Fibroblast of lung (primary cell): ENCODE measurements around the gene IFT122. TPM values are rescaled to one million over a fixed set of nuclear protein-coding genes. Genes with fewer than 3 reads are reported as not detected.

ENCODE experiments used
- DNase-seq, 2 donors: peaks; one replicate each; pipeline versions ENCODE4 v3.0.0 to v3.0.0-alpha.2; 2010; ENCODE audit warnings: low read depth in 2 of 2
- H2AFZ ChIP-seq: 2 replicates; pipeline ENCODE4 v1.5.1; 2012; ENCODE audit warnings: low read length, control low read depth, inconsistent platforms
- H3K27ac ChIP-seq: 2 replicates; pipeline ENCODE4 v1.5.1; 2011; ENCODE audit warnings: low read length, control low read depth; ENCODE audit not compliant: insufficient read depth
- H3K27me3 ChIP-seq: 2 replicates; pipeline ENCODE4 v1.5.1; 2011; ENCODE audit warnings: mild to moderate bottlenecking, low read length; ENCODE audit not compliant: control insufficient read depth, insufficient read depth
- H3K36me3 ChIP-seq: 2 replicates; pipeline ENCODE4 v1.5.1; 2011; ENCODE audit warnings: low read length; ENCODE audit not compliant: control insufficient read depth, insufficient read depth
- H3K4me1 ChIP-seq: 2 replicates; pipeline ENCODE4 v1.5.1; 2011; ENCODE audit warnings: low read length; ENCODE audit not compliant: control insufficient read depth, insufficient read depth; ENCODE audit errors: extremely low read depth
- H3K4me2 ChIP-seq: 2 replicates; pipeline ENCODE4 v1.5.1; 2011; ENCODE audit warnings: low read length, control low read depth; ENCODE audit not compliant: insufficient read depth; ENCODE audit errors: extremely low read depth
- H3K4me3 ChIP-seq, 4 experiments: fragments of 200-600 bp in 1 of 4; sonication (generic) in 1 of 4; replicated peaks in 1 of 4; 2 replicates each; pipeline ENCODE4 v1.5.1; 2011 to 2016; ENCODE audit warnings: low read length in 4 of 4, low read depth in 3 of 4, mild to moderate bottlenecking in 3 of 4, control low read depth in 2 of 4, inconsistent platforms in 1 of 4, mixed read lengths in 1 of 4; ENCODE audit not compliant: insufficient read depth in 1 of 4; ENCODE audit errors: control extremely low read depth in 1 of 4
- H3K79me2 ChIP-seq: 2 replicates; pipeline ENCODE4 v1.5.1; 2012; ENCODE audit warnings: mild to moderate bottlenecking, low read length, inconsistent platforms; ENCODE audit not compliant: control insufficient read depth, insufficient read depth
- H3K9ac ChIP-seq: 2 replicates; pipeline ENCODE4 v1.5.1; 2011; ENCODE audit warnings: mild to moderate bottlenecking, low read length, control low read depth; ENCODE audit not compliant: insufficient read depth
- H3K9me3 ChIP-seq: 2 replicates; pipeline ENCODE4 v1.5.1; 2012; ENCODE audit warnings: low read depth, low read length; ENCODE audit not compliant: control insufficient read depth, insufficient read depth
- H4K20me1 ChIP-seq: 2 replicates; pipeline ENCODE4 v1.5.1; 2011; ENCODE audit warnings: low read length; ENCODE audit not compliant: control insufficient read depth, insufficient read depth; ENCODE audit errors: extremely low read depth
- EZH2 ChIP-seq: IDR thresholded peaks from 2 replicates; pipeline ENCODE4 v1.5.1; 2012; ENCODE audit warnings: low read length, control low read depth, mild to moderate bottlenecking; ENCODE audit errors: missing control alignments
- polyA plus RNA-seq, 2 donors: library from polyadenylated mRNA; depleted of rRNA in 1 of 2; stranded (reverse) in 1 of 2; unstranded in 1 of 2; fragments of >200 nt; gene quantifications; 2 replicates each; pipeline ENCODE4 v1.2.1, GENCODE V29; 2011 to 2012; ENCODE audit warnings: missing spikeins in 1 of 2
- total RNA-seq: library from RNA; depleted of rRNA; stranded (reverse); fragments of >200 nt; gene quantifications from 2 replicates; pipeline ENCODE4 v1.2.1, GENCODE V29; 2014
- TF ChIP-seq, protein P1 (sequence below), 2 donors: IDR thresholded peaks in 1 of 2; conservative IDR thresholded peaks in 1 of 2; 1 replicate in 1 of 2; 2 replicates in 1 of 2; pipeline ENCODE4 v1.5.1; 2011 to 2012; ENCODE audit warnings: low read length in 2 of 2, control low read depth in 1 of 2, inconsistent platforms in 1 of 2, low read depth in 1 of 2, mild to moderate bottlenecking in 1 of 2

Gene IFT122
- total and polyA plus RNA-seq, 2 donors (not counting 1 experiment from before 2014, with no cell fraction given), result 13.2 to 27.2 TPM

DNA sequence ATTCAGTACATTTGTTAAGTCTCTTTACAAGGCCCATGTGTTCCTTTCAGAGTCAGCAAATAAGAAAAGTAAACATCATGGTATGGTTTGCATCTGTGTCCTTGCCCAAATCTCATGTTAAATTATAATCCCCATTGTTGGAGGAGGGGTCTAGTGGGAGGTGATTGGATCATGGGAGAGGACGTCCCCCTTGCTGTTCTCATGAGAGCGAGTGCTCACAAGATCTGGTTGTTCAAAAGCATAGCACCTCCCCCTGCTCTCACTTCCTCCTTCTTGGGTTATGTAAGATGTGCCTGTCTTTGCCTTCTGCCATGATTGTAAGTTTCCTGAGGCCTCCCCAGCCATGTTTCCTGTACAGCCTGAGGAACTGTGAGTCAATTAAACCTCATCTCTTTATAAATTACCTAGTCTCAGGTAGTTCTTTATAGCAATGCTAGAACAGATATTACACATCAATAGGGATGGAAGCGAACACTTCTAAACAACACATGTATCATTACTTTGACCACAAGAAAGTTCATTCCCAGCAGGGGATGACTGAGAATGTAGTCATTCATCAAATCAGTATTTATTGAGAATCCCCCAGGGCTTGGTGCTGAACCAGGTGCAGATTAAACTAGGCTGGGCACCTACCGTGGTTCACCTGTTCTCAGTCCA, 15.7 kb upstream of the IFT122 start:
- DNase-seq, result no peak
- Histone ChIP-seq H3K9ac (no peak overlapping the region), H3K9me3 (no peaks in the 10 kb centered on the region), H3K79me2 (no peaks in the 10 kb centered on the region), H3K4me2 (no peak overlapping the region), H3K36me3 (no peaks in the 10 kb centered on the region), H3K27me3 (no peaks in the 10 kb centered on the region), H3K4me1 (peaks cover 2% of the 10 kb centered on the region), H3K4me3 (no peak overlapping the region), H3K27ac (no peak overlapping the region), H2AFZ (no peak overlapping the region), H4K20me1 (no peaks in the 10 kb centered on the region)
- TF ChIP-seq EZH2, result no peak
- TF ChIP-seq, protein P1, sequence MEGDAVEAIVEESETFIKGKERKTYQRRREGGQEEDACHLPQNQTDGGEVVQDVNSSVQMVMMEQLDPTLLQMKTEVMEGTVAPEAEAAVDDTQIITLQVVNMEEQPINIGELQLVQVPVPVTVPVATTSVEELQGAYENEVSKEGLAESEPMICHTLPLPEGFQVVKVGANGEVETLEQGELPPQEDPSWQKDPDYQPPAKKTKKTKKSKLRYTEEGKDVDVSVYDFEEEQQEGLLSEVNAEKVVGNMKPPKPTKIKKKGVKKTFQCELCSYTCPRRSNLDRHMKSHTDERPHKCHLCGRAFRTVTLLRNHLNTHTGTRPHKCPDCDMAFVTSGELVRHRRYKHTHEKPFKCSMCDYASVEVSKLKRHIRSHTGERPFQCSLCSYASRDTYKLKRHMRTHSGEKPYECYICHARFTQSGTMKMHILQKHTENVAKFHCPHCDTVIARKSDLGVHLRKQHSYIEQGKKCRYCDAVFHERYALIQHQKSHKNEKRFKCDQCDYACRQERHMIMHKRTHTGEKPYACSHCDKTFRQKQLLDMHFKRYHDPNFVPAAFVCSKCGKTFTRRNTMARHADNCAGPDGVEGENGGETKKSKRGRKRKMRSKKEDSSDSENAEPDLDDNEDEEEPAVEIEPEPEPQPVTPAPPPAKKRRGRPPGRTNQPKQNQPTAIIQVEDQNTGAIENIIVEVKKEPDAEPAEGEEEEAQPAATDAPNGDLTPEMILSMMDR (conservative IDR thresholded peaks at IDR 0.05 in 1 of 2, IDR thresholded peaks at IDR 0.05 in 1 of 2; ENCODE audit: low read depth in 1 of 2, low read length in 2 of 2), result no peak

DNA sequence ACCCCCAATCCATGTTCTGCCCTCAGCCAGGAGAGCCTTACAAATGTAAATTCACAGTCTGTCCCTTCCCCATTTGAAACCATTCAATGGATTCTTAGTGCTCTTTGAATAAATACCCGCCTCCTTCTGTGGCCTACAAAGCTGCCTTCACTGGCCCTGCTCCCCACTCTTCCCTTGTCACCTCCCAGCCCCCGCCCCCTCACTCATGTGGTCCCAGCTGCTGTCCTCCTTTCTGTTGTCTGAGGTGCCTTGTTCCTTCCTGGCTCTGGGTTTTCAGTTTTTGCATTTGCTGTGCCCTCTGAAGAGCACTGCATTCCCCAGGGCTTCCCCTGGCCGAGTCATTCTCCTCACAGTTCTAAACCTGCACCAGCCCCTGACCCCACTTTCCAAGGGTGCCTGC, 14.8 kb upstream of the IFT122 start:
- Histone ChIP-seq H3K27ac (no peak overlapping the region), H3K79me2 (no peaks in the 10 kb centered on the region), H3K4me2 (no peak overlapping the region), H3K4me1 (peaks cover 2% of the 10 kb centered on the region), H3K9me3 (no peaks in the 10 kb centered on the region), H3K9ac (no peak overlapping the region), H4K20me1 (no peaks in the 10 kb centered on the region), H2AFZ (no peak overlapping the region), H3K27me3 (no peaks in the 10 kb centered on the region), H3K4me3 (no peak overlapping the region), H3K36me3 (no peaks in the 10 kb centered on the region)
- TF ChIP-seq, protein P1 (conservative IDR thresholded peaks at IDR 0.05 in 1 of 2, IDR thresholded peaks at IDR 0.05 in 1 of 2; ENCODE audit: low read depth in 1 of 2, low read length in 2 of 2), result no peak
- no peak for TF ChIP-seq EZH2
- DNase-seq, result no peak

DNA sequence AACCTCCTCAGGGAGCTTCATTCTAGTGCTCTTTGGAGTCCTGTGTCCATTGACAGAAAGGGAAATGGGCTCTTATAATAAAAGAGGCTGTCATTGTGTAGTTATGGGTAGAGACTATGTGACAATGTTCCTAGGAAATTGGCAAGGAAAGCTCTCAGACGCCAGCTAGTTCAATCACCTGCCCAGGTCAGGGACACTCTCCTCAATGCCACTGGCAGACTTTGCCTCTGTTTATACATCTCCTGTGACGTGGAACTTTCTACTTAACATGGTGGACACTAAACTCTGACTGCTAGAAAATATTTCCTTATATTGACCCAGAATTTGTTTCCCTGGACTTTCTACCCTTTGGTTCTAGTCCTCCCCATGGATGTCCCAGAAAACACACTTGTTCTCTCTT, 14.4 kb upstream of the IFT122 start:
- H4K20me1 ChIP-seq, result no peaks in the 10 kb centered on the region
- no peak for DNase-seq
- no peaks in the 10 kb centered on the region for H3K36me3 ChIP-seq
- no peak overlapping the region for H3K27ac ChIP-seq
- H3K27me3 ChIP-seq, result no peaks in the 10 kb centered on the region
- no peak overlapping the region for H3K9ac ChIP-seq
- no peak for TF ChIP-seq EZH2
- TF ChIP-seq, protein P1 (conservative IDR thresholded peaks at IDR 0.05 in 1 of 2, IDR thresholded peaks at IDR 0.05 in 1 of 2; ENCODE audit: low read depth in 1 of 2, low read length in 2 of 2), result no peak
- no peak overlapping the region for H3K4me2 ChIP-seq
- no peaks in the 10 kb centered on the region for H3K79me2 ChIP-seq
- H3K9me3 ChIP-seq, result no peaks in the 10 kb centered on the region
- no peak overlapping the region for H2AFZ ChIP-seq
- H3K4me3 ChIP-seq, result no peak overlapping the region
- peaks cover 2% of the 10 kb centered on the region for H3K4me1 ChIP-seq
